NCI-H524 (cell line): ENCODE data around the gene SAMD11.

Experiments
- DNase-seq, 2 experiments: peaks; one replicate each; lab custom pipeline; 2025; lab: John Stamatoyannopoulos, UW

The SAMD11 gene

GRCh38 chr1:993379-993995 is 69.8 kb downstream of the SAMD11 start:
- no peak for DNase-seq
